B cell (primary cell): ENCODE measurements around the gene ARR3.

ENCODE experiments used
- EZH2 ChIP-seq: IDR thresholded peaks from 2 replicates; pipeline ENCODE4 v1.6.1; 2012; ENCODE audit warnings: borderline replicate concordance, low read depth, mild to moderate bottlenecking, moderate library complexity, low read length; ENCODE audit not compliant: insufficient read depth, poor library complexity, severe bottlenecking
- TF ChIP-seq, protein P1 (sequence below): fragments of 200-600 bp; IDR thresholded peaks from one replicate; pipeline ENCODE4 v1.8.0; 2022; ENCODE audit warnings: antibody characterized with exemption, mild to moderate bottlenecking

DNA sequence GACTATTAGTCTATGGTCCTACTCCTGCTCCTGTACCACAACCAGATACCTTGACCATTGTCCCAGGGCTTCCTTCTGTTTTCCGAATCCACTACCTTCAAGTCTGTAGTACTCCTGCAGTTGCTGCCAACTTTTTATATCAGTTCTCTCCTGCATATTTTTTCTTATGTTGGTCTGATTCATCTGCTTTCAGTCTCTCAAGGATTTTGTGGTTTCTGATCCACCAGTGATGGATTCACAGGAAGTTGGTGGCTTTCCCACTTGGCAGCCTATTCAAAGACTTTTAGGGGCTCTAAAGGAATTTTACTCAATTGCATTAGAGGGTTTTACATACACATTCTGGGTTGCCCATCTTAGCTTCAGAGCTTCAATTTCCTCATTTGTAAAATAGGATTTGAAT lies 45.4 kb downstream of the ARR3 start:
- TF ChIP-seq, protein P1, sequence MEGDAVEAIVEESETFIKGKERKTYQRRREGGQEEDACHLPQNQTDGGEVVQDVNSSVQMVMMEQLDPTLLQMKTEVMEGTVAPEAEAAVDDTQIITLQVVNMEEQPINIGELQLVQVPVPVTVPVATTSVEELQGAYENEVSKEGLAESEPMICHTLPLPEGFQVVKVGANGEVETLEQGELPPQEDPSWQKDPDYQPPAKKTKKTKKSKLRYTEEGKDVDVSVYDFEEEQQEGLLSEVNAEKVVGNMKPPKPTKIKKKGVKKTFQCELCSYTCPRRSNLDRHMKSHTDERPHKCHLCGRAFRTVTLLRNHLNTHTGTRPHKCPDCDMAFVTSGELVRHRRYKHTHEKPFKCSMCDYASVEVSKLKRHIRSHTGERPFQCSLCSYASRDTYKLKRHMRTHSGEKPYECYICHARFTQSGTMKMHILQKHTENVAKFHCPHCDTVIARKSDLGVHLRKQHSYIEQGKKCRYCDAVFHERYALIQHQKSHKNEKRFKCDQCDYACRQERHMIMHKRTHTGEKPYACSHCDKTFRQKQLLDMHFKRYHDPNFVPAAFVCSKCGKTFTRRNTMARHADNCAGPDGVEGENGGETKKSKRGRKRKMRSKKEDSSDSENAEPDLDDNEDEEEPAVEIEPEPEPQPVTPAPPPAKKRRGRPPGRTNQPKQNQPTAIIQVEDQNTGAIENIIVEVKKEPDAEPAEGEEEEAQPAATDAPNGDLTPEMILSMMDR, result no peak
- TF ChIP-seq EZH2, result no peak
